Spleen (tissue), 7 donors: ENCODE measurements around the gene KRTAP12-1.

Experiments
- CTCF ChIP-seq, 11 experiments: fragments of 200-600 bp in 7 of 11; fragments of 450-650 bp in 4 of 11; sonication (generic) in 4 of 11; IDR thresholded peaks in 8 of 11; conservative IDR thresholded peaks in 3 of 11; 1 replicate in 7 of 11; 2 replicates in 4 of 11; pipeline versions ENCODE4 v1.4.0 to v1.8.0; 2016 to 2021; ENCODE audit warnings: antibody characterized with exemption in 11 of 11, inconsistent platforms in 4 of 11, mild to moderate bottlenecking in 1 of 11
- POLR2AphosphoS5 ChIP-seq, 3 donors: sonication (generic); formaldehyde crosslinking; IDR thresholded peaks; one replicate each; pipeline ENCODE4 v1.5.1; 2017; ENCODE audit warnings: antibody characterized with exemption in 3 of 3
- donor health status: DM: no; HTN: no; CAD: no; lungs with moderate emphysema.
- donor health status: DM: no; HTN: no; CAD: no.
- donor health status: DM: no; HTN: no; CAD: no.

GRCh38 chr21:44702973-44703730 lies 21.2 kb upstream of the KRTAP12-1 start:
- TF ChIP-seq POLR2AphosphoS5 (IDR thresholded peaks at IDR 0.05) = no peak
- no peak for TF ChIP-seq CTCF (IDR thresholded peaks at IDR 0.05 in 8 of 11, conservative IDR thresholded peaks at IDR 0.05 in 3 of 11)
